Natural killer cell (primary cell): Measurements from ENCODE around the gene FHIT. TPM values are rescaled to one million over a fixed set of nuclear protein-coding genes. Genes with fewer than 3 reads are reported as not detected.

ENCODE experiments used
- ATAC-seq, 3 donors: fragments of 150-1000 bp in 2 of 3; fragments of 200-7000 bp in 1 of 3; cut with Tn5 transposase; 1 replicate in 1 of 3; 2 replicates in 2 of 3; pipeline ENCODE4 v1.10.0; 2021; ENCODE audit warnings: mild to moderate bottlenecking in 2 of 3, moderate library complexity in 2 of 3
- DNase-seq, 2 donors: peaks; one replicate each; pipeline versions ENCODE4 v3.0.0 to v3.0.0-alpha.2; 2013 to 2021; ENCODE audit warnings: mixed read lengths in 1 of 2
- H3K27ac ChIP-seq: one replicate; pipeline ENCODE4 v1.5.1; 2013; ENCODE audit warnings: mild to moderate bottlenecking, low read length
- H3K27me3 ChIP-seq: one replicate; pipeline ENCODE4 v1.6.1; 2013; ENCODE audit warnings: low read length; ENCODE audit not compliant: control insufficient read depth, insufficient read depth
- H3K36me3 ChIP-seq: one replicate; pipeline ENCODE4 v1.6.1; 2013; ENCODE audit warnings: low read length; ENCODE audit not compliant: control insufficient read depth, insufficient read depth
- H3K4me1 ChIP-seq: one replicate; pipeline ENCODE4 v1.6.1; 2013; ENCODE audit warnings: low read length; ENCODE audit not compliant: control insufficient read depth, insufficient read depth
- H3K4me3 ChIP-seq: one replicate; pipeline ENCODE4 v1.5.1; 2013; ENCODE audit warnings: low read length
- H3K9me3 ChIP-seq: one replicate; pipeline ENCODE4 v1.6.1; 2013; ENCODE audit warnings: low read length; ENCODE audit not compliant: control insufficient read depth, insufficient read depth
- H3K27ac Mint-ChIP-seq, 2 donors: one replicate each; pipeline ENCODE4 v1.8.0; 2022; ENCODE audit warnings: mild to moderate bottlenecking in 2 of 2, mixed read lengths in 2 of 2, moderate library complexity in 1 of 2
- H3K27me3 Mint-ChIP-seq, 2 donors: one replicate each; pipeline ENCODE4 v1.8.0; 2022; ENCODE audit warnings: low read depth in 2 of 2, mixed read lengths in 2 of 2
- H3K36me3 Mint-ChIP-seq: one replicate; pipeline ENCODE4 v1.8.0; 2022; ENCODE audit warnings: mixed read lengths
- H3K4me1 Mint-ChIP-seq, 2 donors: one replicate each; pipeline ENCODE4 v1.8.0; 2022; ENCODE audit warnings: mixed read lengths in 2 of 2
- H3K4me3 Mint-ChIP-seq: one replicate; pipeline ENCODE4 v1.8.0; 2022; ENCODE audit warnings: mild to moderate bottlenecking, moderate library complexity, mixed read lengths
- H3K9me3 Mint-ChIP-seq, 2 donors: one replicate each; pipeline ENCODE4 v1.8.0; 2022; ENCODE audit warnings: mixed read lengths in 2 of 2
- CTCF ChIP-seq: fragments of 200-600 bp; IDR thresholded peaks from one replicate; pipeline ENCODE4 v1.8.0; 2022; ENCODE audit warnings: antibody characterized with exemption
- WGBS: methylation state at CpG from one replicate; pipeline ENCODE4 v1.1.7; 2013; ENCODE audit warnings: missing lambda C conversion rate; ENCODE audit not compliant: insufficient coverage; 5-methylcytosine and 5-hydroxymethylcytosine counted together
- intact Hi-C: fragments of 100-400 bp; cut with micrococcal nuclease; formaldehyde crosslinking; loops from one replicate; pipeline ENCODE4 v1.14.2; 2022
- total RNA-seq, 4 donors: library from RNA; stranded (reverse); fragments of 120-200 nt in 1 of 4; gene quantifications; one replicate each; pipeline versions ENCODE4 v1.2.3 to v1.2.4, GENCODE V29; 2013 to 2022

The FHIT gene
- total RNA-seq, 3 donors from 2014 or later (not counting 1 experiment from before 2014, with no cell fraction given): 2.7 to 6.1 (median 3.3) TPM

GRCh38 chr3:60403866-60404265 lies 847.4 kb downstream of the FHIT start:
- Histone ChIP-seq H3K4me1 (no peaks in the 10 kb centered on the region), H3K9me3 (no peaks in the 10 kb centered on the region), H3K27ac (no peak overlapping the region), H3K27me3 (no peaks in the 10 kb centered on the region), H3K36me3 (no peaks in the 10 kb centered on the region), H3K4me3 (no peak overlapping the region)
- intact Hi-C loops: no loop called here
- ATAC-seq: no peak
- Mint-ChIP-seq H3K27ac (no peak overlapping the region), H3K27me3 (no peaks in the 10 kb centered on the region), H3K4me1 (no peaks in the 10 kb centered on the region), H3K36me3 (no peaks in the 10 kb centered on the region), H3K4me3 (no peak overlapping the region), H3K9me3 (no peaks in the 10 kb centered on the region)
- no peak for TF ChIP-seq CTCF
- DNase-seq: no peak
- WGBS: 93% methylated on average over 4 of the region's 4 CpGs

GRCh38 chr3:60402931-60403330 lies 848.3 kb downstream of the FHIT start:
- no peaks in the 10 kb centered on the region for H3K4me1 ChIP-seq
- no peaks in the 10 kb centered on the region for H3K27me3 Mint-ChIP-seq
- intact Hi-C loops: no loop called here
- H3K36me3 ChIP-seq: no peaks in the 10 kb centered on the region
- ATAC-seq (no peak), DNase-seq (no peak)
- H3K36me3 Mint-ChIP-seq: no peaks in the 10 kb centered on the region
- no peak overlapping the region for H3K4me3 Mint-ChIP-seq
- TF ChIP-seq CTCF: no peak
- WGBS: 97% methylated on average over 2 of the region's 2 CpGs
- H3K9me3 ChIP-seq: no peaks in the 10 kb centered on the region
- H3K27ac ChIP-seq: no peak overlapping the region
- H3K27me3 ChIP-seq: no peaks in the 10 kb centered on the region
- H3K4me1 Mint-ChIP-seq: no peaks in the 10 kb centered on the region
- no peaks in the 10 kb centered on the region for H3K9me3 Mint-ChIP-seq
- no peak overlapping the region for H3K27ac Mint-ChIP-seq
- H3K4me3 ChIP-seq: no peak overlapping the region

GRCh38 chr3:60399861-60400845 lies 851.1 kb downstream of the FHIT start:
- no peak overlapping the region for H3K4me3 Mint-ChIP-seq

More at GRCh38 chr3:60399861-60400845, 851.1 kb downstream of the FHIT start:
- Mint-ChIP-seq H3K9me3 (no peaks in the 10 kb centered on the region), H3K4me1 (no peaks in the 10 kb centered on the region), H3K27ac (no peak overlapping the region), H3K36me3 (no peaks in the 10 kb centered on the region), H3K27me3 (no peaks in the 10 kb centered on the region)
- Histone ChIP-seq H3K4me1 (no peaks in the 10 kb centered on the region), H3K4me3 (no peak overlapping the region), H3K27ac (no peak overlapping the region), H3K9me3 (no peaks in the 10 kb centered on the region), H3K27me3 (no peaks in the 10 kb centered on the region), H3K36me3 (no peaks in the 10 kb centered on the region)
- 80% methylated on average over 5 of the region's 7 CpGs for WGBS
- ATAC-seq (no peak), DNase-seq (no peak)
- TF ChIP-seq CTCF: no peak
- intact Hi-C loops: no loop called here
